Testis (tissue), 3 donors: ENCODE measurements around the gene SKAP2. TPM values are rescaled to one million over a fixed set of nuclear protein-coding genes. Genes with fewer than 3 reads are reported as not detected.

Experiments
- DNase-seq: peaks from one replicate; pipeline ENCODE4 v3.0.0-alpha.2; 2019
- H3K27ac ChIP-seq, 2 donors: fragments of 200-600 bp; sonication (generic); one replicate each; pipeline ENCODE4 v1.5.1; 2019
- H3K27me3 ChIP-seq: fragments of 200-600 bp; sonication (generic); one replicate; pipeline ENCODE4 v1.5.1; 2019
- H3K36me3 ChIP-seq: fragments of 200-600 bp; sonication (generic); one replicate; pipeline ENCODE4 v1.5.1; 2017; ENCODE audit warnings: low read depth; ENCODE audit errors: missing control alignments
- H3K4me1 ChIP-seq: fragments of 200-600 bp; sonication (generic); one replicate; pipeline ENCODE4 v1.5.1; 2019
- H3K4me3 ChIP-seq, 2 donors: fragments of 200-600 bp; sonication (generic); one replicate each; pipeline ENCODE4 v1.5.1; 2017 to 2019
- H3K9me3 ChIP-seq: fragments of 200-600 bp; sonication (generic); one replicate; pipeline ENCODE4 v1.5.1; 2017
- POLR2A ChIP-seq: fragments of 450-650 bp; IDR thresholded peaks from one replicate; pipeline ENCODE4 v1.6.1; 2017; ENCODE audit warnings: antibody characterized with exemption, mild to moderate bottlenecking, moderate library complexity
- WGBS, 2 donors: methylation state at CpG; one replicate each; pipeline ENCODE4 v1.1.5; 2018; 5-methylcytosine and 5-hydroxymethylcytosine counted together
- intact Hi-C: fragments of 100-400 bp; cut with DNase I; formaldehyde crosslinking; loops from one replicate; pipeline ENCODE4 v1.15.1; 2023; ENCODE audit warnings: low total_unique reads
- polyA plus RNA-seq: library from polyadenylated mRNA; stranded (reverse); fragments of 350-450 nt; fragmentation: Illumina TruSeq; extraction: RNeasy Lipid Tissue Mini Kit (QIAGEN cat#74804); gene quantifications from one replicate; pipeline ENCODE4 v1.2.3, GENCODE V29; 2014; ENCODE audit warnings: low read depth, low replicate concordance; ENCODE audit not compliant: insufficient read depth
- total RNA-seq, 2 donors: library from RNA; depleted of rRNA; stranded (reverse); fragments of >200 nt; gene quantifications; one replicate each; pipeline ENCODE4 v1.2.3, GENCODE V29; 2016
- TF ChIP-seq, protein P1 (sequence below), 3 experiments: fragments of 450-650 bp in 2 of 3; fragments of 200-600 bp in 1 of 3; sonication (generic) in 1 of 3; IDR thresholded peaks; one replicate each; pipeline ENCODE4 v1.5.1; 2016 to 2019; ENCODE audit warnings: antibody characterized with exemption in 3 of 3, mild to moderate bottlenecking in 2 of 3, moderate library complexity in 1 of 3

The SKAP2 gene
- total and polyA plus RNA-seq, 3 donors from 2014 or later, result 33.1 to 43.6 (median 33.9) TPM

GRCh38 chr7:26687032-26687431 is 177.4 kb downstream of the SKAP2 start:
- Histone ChIP-seq H3K9me3 (no peaks in the 10 kb centered on the region), H3K27ac (no peak overlapping the region), H3K36me3 (no peaks in the 10 kb centered on the region), H3K4me3 (no peak overlapping the region), H3K27me3 (no peaks in the 10 kb centered on the region), H3K4me1 (no peaks in the 10 kb centered on the region)
- intact Hi-C loops, result no loop called here
- no peak for TF ChIP-seq POLR2A
- TF ChIP-seq, protein P1, sequence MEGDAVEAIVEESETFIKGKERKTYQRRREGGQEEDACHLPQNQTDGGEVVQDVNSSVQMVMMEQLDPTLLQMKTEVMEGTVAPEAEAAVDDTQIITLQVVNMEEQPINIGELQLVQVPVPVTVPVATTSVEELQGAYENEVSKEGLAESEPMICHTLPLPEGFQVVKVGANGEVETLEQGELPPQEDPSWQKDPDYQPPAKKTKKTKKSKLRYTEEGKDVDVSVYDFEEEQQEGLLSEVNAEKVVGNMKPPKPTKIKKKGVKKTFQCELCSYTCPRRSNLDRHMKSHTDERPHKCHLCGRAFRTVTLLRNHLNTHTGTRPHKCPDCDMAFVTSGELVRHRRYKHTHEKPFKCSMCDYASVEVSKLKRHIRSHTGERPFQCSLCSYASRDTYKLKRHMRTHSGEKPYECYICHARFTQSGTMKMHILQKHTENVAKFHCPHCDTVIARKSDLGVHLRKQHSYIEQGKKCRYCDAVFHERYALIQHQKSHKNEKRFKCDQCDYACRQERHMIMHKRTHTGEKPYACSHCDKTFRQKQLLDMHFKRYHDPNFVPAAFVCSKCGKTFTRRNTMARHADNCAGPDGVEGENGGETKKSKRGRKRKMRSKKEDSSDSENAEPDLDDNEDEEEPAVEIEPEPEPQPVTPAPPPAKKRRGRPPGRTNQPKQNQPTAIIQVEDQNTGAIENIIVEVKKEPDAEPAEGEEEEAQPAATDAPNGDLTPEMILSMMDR (IDR thresholded peaks at IDR 0.05), result no peak
- WGBS, 2 donors, result 79 to 80% methylated on average over 4 of the region's 4 CpGs
- DNase-seq, result no peak

DNA sequence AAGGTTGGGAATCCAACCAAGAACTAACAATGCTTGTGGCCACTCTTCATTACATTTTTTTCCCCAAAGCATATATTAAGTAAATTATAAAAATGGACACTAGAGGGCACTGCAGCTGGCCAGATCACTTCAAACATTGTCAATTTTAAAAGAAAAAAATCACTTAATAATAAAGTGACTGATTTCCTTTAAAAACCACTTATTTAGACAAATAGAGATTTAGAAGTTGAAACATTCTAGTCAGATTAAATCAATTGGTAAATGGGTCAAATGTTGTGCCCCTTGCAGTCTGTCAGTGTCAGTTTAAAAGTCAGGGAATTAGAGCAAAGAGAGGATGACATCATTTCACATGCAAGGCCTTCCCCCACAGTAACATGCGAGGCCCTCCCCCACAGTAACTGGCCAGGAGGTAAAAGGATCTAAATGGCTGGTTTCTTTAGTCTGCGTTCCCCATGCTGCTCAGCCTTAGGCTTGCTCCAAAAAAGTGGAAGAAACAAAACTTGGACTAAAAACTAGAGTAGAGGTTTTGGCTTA is 177.9 kb downstream of the SKAP2 start:
- DNase-seq, result no peak
- Histone ChIP-seq H3K9me3 (no peaks in the 10 kb centered on the region), H3K4me3 (no peak overlapping the region), H3K27me3 (no peaks in the 10 kb centered on the region), H3K27ac (no peak overlapping the region), H3K4me1 (no peaks in the 10 kb centered on the region), H3K36me3 (no peaks in the 10 kb centered on the region)
- TF ChIP-seq, protein P1 (IDR thresholded peaks at IDR 0.05), result peak; percentile 32 to 81 (median 32)
- TF ChIP-seq POLR2A, result no peak
- WGBS, 2 donors, result 37 to 42% methylated on average over 2 of the region's 2 CpGs
- intact Hi-C loops, result no loop called here

- intact Hi-C loops, result no loop called here
- H3K9me3 ChIP-seq, result no peaks in the 10 kb centered on the region
- H3K4me3 ChIP-seq, result no peak overlapping the region
- DNase-seq, result no peak
- no peaks in the 10 kb centered on the region for H3K36me3 ChIP-seq
- H3K27me3 ChIP-seq, result no peaks in the 10 kb centered on the region
- H3K4me1 ChIP-seq, result no peaks in the 10 kb centered on the region
- WGBS, 2 donors, result 45 to 62% methylated on average over 4 of the region's 4 CpGs
- no peak overlapping the region for H3K27ac ChIP-seq
- TF ChIP-seq POLR2A, result no peak
- TF ChIP-seq, protein P1 (IDR thresholded peaks at IDR 0.05), result no peak
Observed at GRCh38 chr7:26685606-26686005, 178.8 kb downstream of the SKAP2 start.

- Histone ChIP-seq H3K9me3 (no peaks in the 10 kb centered on the region), H3K27ac (no peak overlapping the region), H3K36me3 (no peaks in the 10 kb centered on the region), H3K4me1 (no peaks in the 10 kb centered on the region), H3K4me3 (no peak overlapping the region), H3K27me3 (no peaks in the 10 kb centered on the region)
- TF ChIP-seq POLR2A, result no peak
- TF ChIP-seq, protein P1 (IDR thresholded peaks at IDR 0.05), result no peak
- 74 to 87% methylated on average over 3 of the region's 3 CpGs for WGBS, 2 donors
- DNase-seq, result no peak
- intact Hi-C loops, result no loop called here
Observed at GRCh38 chr7:26684447-26684846, 179.9 kb downstream of the SKAP2 start.

DNA sequence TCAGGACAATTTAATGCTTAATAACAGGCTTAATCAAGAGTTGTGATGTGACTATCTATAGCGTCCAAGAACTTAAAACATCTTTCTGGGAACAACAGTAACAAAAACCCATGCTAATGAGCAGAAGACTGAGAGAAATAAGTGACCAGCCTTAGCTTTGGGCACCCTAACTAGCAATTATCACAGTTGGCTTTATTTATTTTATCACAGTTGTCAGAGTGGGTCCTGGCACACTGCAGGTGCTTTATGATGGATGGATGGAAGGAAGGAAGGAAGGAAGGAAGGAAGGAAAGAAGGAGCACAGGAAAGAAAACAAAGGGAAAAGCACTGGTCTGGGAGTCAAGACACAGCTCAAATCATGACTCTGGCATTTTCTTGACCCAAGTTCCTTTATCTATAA is 181.1 kb downstream of the SKAP2 start:
- Histone ChIP-seq H3K4me3 (no peak overlapping the region), H3K9me3 (no peaks in the 10 kb centered on the region), H3K27me3 (no peaks in the 10 kb centered on the region), H3K36me3 (no peaks in the 10 kb centered on the region), H3K4me1 (no peaks in the 10 kb centered on the region), H3K27ac (no peak overlapping the region)
- no peak for TF ChIP-seq POLR2A
- TF ChIP-seq, protein P1 (IDR thresholded peaks at IDR 0.05), result no peak
- intact Hi-C loops, result no loop called here
- DNase-seq, result no peak
- 91 to 100% methylated on average over 1 of the region's 1 CpG for WGBS, 2 donors
